WI38 (cell line): ENCODE data around the gene ABI1.

ENCODE experiments used
- H3K4me3 ChIP-seq: 2 replicates; pipeline ENCODE4 v1.5.1; 2011; ENCODE audit warnings: low read depth, mild to moderate bottlenecking, control low read depth, low read length
- CTCF ChIP-seq: IDR thresholded peaks from 2 replicates; pipeline ENCODE4 v1.5.1; 2012; ENCODE audit warnings: low read depth, mild to moderate bottlenecking, control low read depth, low read length

ABI1 gene

DNA sequence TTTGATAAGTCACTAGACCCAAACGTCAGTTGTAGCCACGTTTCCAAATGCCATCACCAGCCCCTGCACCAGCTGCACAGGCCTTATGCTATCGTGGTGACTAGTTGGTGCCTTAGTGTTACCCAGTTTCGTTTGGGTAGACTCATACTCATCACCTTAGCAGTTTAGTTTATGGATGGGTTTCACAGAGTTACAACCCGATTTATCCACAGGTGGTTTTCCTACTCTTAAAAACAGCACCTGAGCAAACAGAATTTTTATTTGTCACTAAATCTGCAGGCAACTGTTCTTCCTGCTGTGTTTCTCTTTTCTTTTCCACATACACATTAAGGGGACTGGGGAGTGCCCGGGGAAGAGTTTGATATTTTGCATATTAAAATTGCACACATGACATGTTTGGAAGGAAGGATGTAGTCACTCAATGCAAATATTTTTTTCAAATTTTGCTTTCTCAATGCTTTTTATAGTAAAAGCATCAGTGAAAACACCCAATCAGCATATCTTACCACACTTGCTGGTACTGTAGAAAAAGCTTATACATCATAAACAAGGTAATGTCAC is 121.6 kb downstream of the ABI1 start:
- TF ChIP-seq CTCF, result no peak
- H3K4me3 ChIP-seq, result no peak overlapping the region

- no peak for TF ChIP-seq CTCF
- H3K4me3 ChIP-seq, result no peak overlapping the region
Observed at GRCh38 chr10:26738301-26738911, 122.4 kb downstream of the ABI1 start.

DNA sequence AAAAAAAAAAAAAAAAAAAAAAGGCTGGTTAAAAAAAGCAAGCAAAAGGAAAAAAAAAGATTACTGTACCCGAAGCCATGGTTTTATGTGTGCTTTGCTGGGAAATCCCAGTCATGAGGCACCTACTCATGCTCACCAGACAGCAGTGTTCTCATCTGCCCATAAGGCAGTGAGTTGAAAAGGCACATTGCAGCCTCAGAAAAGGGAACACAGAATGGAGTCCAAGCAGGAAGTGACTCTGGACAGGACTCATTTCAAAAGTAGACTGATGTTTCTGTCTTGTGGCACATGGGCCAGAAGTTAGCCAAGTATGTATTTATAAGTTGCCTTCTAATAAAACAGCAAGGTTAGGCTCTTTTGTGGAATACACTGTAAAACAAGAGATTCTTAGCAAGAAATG is 123.0 kb downstream of the ABI1 start:
- no peak for TF ChIP-seq CTCF
- H3K4me3 ChIP-seq, result no peak overlapping the region

GRCh38 chr10:26735435-26735834 is 125.3 kb downstream of the ABI1 start:
- H3K4me3 ChIP-seq, result no peak overlapping the region
- no peak for TF ChIP-seq CTCF

- no peak for TF ChIP-seq CTCF
- no peak overlapping the region for H3K4me3 ChIP-seq
Observed at GRCh38 chr10:26733750-26734568, 126.8 kb downstream of the ABI1 start.

- no peak overlapping the region for H3K4me3 ChIP-seq
- TF ChIP-seq CTCF, result no peak
Observed at GRCh38 chr10:26730552-26730951, 130.2 kb downstream of the ABI1 start.

DNA sequence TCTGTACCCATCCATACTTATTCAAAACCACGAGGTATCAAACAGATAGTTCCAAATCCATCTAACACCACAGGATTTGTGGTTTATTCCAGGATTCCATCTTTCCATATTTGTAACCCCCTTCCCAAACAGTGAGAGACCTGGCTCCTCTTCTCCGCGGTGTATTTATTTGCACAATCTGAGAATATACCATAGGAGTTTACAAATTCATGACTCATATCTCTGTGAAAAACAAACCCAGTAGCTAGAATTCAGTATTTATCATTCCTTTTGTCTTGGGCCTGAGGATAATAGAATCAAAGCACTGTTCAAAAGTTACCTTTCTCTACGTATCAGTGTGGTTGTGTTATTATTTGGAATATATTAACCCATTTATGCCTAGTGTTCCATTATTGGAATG is 131.4 kb downstream of the ABI1 start:
- TF ChIP-seq CTCF, result no peak
- no peak overlapping the region for H3K4me3 ChIP-seq
